Measurements from ENCODE around the gene SSMEM1. TPM values are rescaled to one million over a fixed set of nuclear protein-coding genes. Genes with fewer than 3 reads are reported as not detected.
A peak's percentile ranks its signal among the peaks of the same experiment; 100 is the strongest.

SSMEM1 gene
- total and polyA plus RNA-seq, 9 of the 15 experiments (the other 6 are each of a cell fraction or from before 2014, with no cell fraction given): 0.10 to 0.28 (median 0.18) TPM; not detected in 4

DNA sequence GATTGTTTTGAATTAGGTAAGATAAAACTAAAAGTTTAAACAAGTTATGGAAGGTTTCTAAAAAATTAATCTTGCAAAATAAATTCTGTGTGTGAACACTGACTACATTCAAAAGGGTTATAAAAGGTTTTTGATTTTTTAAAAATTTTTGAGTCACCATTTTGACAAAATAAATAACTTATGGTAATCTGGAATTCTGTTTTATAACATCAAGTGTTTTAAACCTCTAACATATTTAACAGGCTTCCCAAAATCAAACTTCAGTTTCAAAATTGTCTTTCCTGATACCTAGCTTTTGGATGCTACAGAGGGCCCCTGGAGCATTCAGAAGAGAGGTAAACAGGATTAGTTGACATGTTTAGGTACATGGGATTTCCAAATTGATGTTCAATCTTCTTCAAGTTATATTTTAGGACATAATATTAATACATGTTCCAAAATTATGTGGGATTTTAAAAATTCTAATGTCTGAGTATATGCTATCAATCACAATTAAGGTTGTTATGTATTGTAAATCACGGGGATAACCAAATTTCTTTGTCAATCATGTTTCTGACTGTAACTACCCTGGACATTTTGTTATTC lies 50.9 kb downstream of the SSMEM1 start (continued):
- TF ChIP-seq, protein P1, sequence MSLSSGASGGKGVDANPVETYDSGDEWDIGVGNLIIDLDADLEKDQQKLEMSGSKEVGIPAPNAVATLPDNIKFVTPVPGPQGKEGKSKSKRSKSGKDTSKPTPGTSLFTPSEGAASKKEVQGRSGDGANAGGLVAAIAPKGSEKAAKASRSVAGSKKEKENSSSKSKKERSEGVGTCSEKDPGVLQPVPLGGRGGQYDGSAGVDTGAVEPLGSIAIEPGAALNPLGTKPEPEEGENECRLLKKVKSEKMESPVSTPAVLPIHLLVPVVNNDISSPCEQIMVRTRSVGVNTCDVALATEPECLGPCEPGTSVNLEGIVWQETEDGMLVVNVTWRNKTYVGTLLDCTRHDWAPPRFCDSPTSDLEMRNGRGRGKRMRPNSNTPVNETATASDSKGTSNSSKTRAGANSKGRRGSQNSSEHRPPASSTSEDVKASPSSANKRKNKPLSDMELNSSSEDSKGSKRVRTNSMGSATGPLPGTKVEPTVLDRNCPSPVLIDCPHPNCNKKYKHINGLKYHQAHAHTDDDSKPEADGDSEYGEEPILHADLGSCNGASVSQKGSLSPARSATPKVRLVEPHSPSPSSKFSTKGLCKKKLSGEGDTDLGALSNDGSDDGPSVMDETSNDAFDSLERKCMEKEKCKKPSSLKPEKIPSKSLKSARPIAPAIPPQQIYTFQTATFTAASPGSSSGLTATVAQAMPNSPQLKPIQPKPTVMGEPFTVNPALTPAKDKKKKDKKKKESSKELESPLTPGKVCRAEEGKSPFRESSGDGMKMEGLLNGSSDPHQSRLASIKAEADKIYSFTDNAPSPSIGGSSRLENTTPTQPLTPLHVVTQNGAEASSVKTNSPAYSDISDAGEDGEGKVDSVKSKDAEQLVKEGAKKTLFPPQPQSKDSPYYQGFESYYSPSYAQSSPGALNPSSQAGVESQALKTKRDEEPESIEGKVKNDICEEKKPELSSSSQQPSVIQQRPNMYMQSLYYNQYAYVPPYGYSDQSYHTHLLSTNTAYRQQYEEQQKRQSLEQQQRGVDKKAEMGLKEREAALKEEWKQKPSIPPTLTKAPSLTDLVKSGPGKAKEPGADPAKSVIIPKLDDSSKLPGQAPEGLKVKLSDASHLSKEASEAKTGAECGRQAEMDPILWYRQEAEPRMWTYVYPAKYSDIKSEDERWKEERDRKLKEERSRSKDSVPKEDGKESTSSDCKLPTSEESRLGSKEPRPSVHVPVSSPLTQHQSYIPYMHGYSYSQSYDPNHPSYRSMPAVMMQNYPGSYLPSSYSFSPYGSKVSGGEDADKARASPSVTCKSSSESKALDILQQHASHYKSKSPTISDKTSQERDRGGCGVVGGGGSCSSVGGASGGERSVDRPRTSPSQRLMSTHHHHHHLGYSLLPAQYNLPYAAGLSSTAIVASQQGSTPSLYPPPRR (CRISPR knock-in tag; IDR thresholded peaks at IDR 0.05; ENCODE audit: borderline replicate concordance): no peak
- TF ChIP-seq CHCHD3 (CRISPR knock-in tag; IDR thresholded peaks at IDR 0.05): no peak
- no peak for TF ChIP-seq ZNF740 (CRISPR knock-in tag; IDR thresholded peaks at IDR 0.05)
- TF ChIP-seq ZNF740 (tag; IDR thresholded peaks at IDR 0.05): no peak
- TF ChIP-seq ETS2 (tag; IDR thresholded peaks at IDR 0.05; ENCODE audit: borderline replicate concordance, poor library complexity, severe bottlenecking): no peak
- TF ChIP-seq SIN3B (IDR thresholded peaks at IDR 0.05; ENCODE audit: low read depth): no peak
- TF ChIP-seq BDP1 (IDR thresholded peaks at IDR 0.05; ENCODE audit: insufficient read depth, insufficient read length): no peak
- TF ChIP-seq, protein P2, sequence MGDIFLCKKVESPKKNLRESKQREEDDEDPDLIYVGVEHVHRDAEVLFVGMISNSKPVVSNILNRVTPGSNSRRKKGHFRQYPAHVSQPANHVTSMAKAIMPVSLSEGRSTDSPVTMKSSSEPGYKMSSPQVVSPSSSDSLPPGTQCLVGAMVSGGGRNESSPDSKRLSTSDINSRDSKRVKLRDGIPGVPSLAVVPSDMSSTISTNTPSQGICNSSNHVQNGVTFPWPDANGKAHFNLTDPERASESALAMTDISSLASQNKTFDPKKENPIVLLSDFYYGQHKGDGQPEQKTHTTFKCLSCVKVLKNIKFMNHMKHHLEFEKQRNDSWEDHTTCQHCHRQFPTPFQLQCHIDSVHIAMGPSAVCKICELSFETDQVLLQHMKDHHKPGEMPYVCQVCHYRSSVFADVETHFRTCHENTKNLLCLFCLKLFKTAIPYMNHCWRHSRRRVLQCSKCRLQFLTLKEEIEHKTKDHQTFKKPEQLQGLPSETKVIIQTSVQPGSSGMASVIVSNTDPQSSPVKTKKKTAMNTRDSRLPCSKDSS (IDR thresholded peaks at IDR 0.05; ENCODE audit: low read depth, partially characterized antibody): peak; percentile 82
- TF ChIP-seq PHTF2 (CRISPR knock-in tag; IDR thresholded peaks at IDR 0.05): no peak
- no peak for TF ChIP-seq ZNF592 (IDR thresholded peaks at IDR 0.05)
- TF ChIP-seq MAFK (IDR thresholded peaks at IDR 0.05; ENCODE audit: low read length): no peak
- no peak for TF ChIP-seq NFATC3 (IDR thresholded peaks at IDR 0.05)
- no peak for TF ChIP-seq MTA1 (IDR thresholded peaks at IDR 0.05; ENCODE audit: borderline replicate concordance)
- TF ChIP-seq BRCA1 (IDR thresholded peaks at IDR 0.05): no peak
- no peak for TF ChIP-seq BRCA1 (CRISPR knock-in tag; IDR thresholded peaks at IDR 0.05)
- TF ChIP-seq ZFP36 (IDR thresholded peaks at IDR 0.05; ENCODE audit: low read depth, low read length, partially characterized antibody): peak; percentile 44
- TF ChIP-seq ARNT (IDR thresholded peaks at IDR 0.05): no peak
- no peak for TF ChIP-seq NFYB (IDR thresholded peaks at IDR 0.05; ENCODE audit: extremely low read depth, insufficient read length)
